H9 (cell line): ENCODE results near the gene MRPS26. TPM values are rescaled to one million over a fixed set of nuclear protein-coding genes. Genes with fewer than 3 reads are reported as not detected.

Experiments used
- DNase-seq: peaks from one replicate; pipeline ENCODE4 v3.0.0-alpha.2; 2017
- H2AFZ ChIP-seq: one replicate; pipeline ENCODE4 v1.6.1; 2013; ENCODE audit warnings: mild to moderate bottlenecking, low read length, control low read depth, moderate library complexity
- H2AK5ac ChIP-seq: 2 replicates; pipeline ENCODE4 v1.6.1; 2013; ENCODE audit warnings: low read length, control low read depth, mixed read lengths; ENCODE audit not compliant: insufficient read length
- H2BK120ac ChIP-seq: one replicate; pipeline ENCODE4 v1.6.1; 2013; ENCODE audit warnings: low read depth, mild to moderate bottlenecking, low read length, control low read depth, inconsistent platforms; ENCODE audit not compliant: poor library complexity, severe bottlenecking
- H2BK12ac ChIP-seq: 2 replicates; pipeline ENCODE4 v1.6.1; 2013; ENCODE audit warnings: low read length, control low read depth, mixed read lengths, low read depth; ENCODE audit not compliant: insufficient read length
- H2BK15ac ChIP-seq: 2 replicates; pipeline ENCODE4 v1.6.1; 2013; ENCODE audit warnings: low read depth, low read length, control low read depth
- H2BK20ac ChIP-seq: one replicate; pipeline ENCODE4 v1.6.1; 2013; ENCODE audit warnings: low read depth, mild to moderate bottlenecking, low read length, control low read depth, inconsistent platforms; ENCODE audit not compliant: poor library complexity, severe bottlenecking
- H2BK5ac ChIP-seq: 2 replicates; pipeline ENCODE4 v1.6.1; 2013; ENCODE audit warnings: low read length, control low read depth, mixed read lengths; ENCODE audit not compliant: insufficient read length
- H3K14ac ChIP-seq: 2 replicates; pipeline ENCODE4 v1.6.1; 2013; ENCODE audit warnings: low read length, control low read depth; ENCODE audit not compliant: insufficient read depth
- H3K18ac ChIP-seq: 2 replicates; pipeline ENCODE4 v1.6.1; 2013; ENCODE audit warnings: low read depth, mild to moderate bottlenecking, mixed read lengths, low read length, control low read depth; ENCODE audit not compliant: insufficient read length
- H3K23ac ChIP-seq: 2 replicates; pipeline ENCODE4 v1.6.1; 2013; ENCODE audit warnings: low read length, control low read depth, mixed read lengths, low read depth; ENCODE audit not compliant: insufficient read length
- H3K23me2 ChIP-seq: 2 replicates; pipeline ENCODE4 v1.6.1; 2013; ENCODE audit warnings: low read depth, mild to moderate bottlenecking, mixed read lengths, low read length, control low read depth; ENCODE audit not compliant: insufficient read length, poor library complexity, severe bottlenecking
- H3K27ac ChIP-seq: 2 replicates; pipeline ENCODE4 v1.5.1; 2013; ENCODE audit warnings: low read length, control low read depth, mixed read lengths, low read depth; ENCODE audit not compliant: insufficient read length
- H3K27me3 ChIP-seq: 2 replicates; pipeline ENCODE4 v1.6.1; 2013; ENCODE audit warnings: low read length, control low read depth, inconsistent platforms; ENCODE audit not compliant: insufficient read depth
- H3K4ac ChIP-seq: 2 replicates; pipeline ENCODE4 v1.6.1; 2013; ENCODE audit warnings: low read depth, mild to moderate bottlenecking, control low read depth, inconsistent platforms, low read length, moderate library complexity
- H3K4me1 ChIP-seq: 2 replicates; pipeline ENCODE4 v1.6.1; 2013; ENCODE audit warnings: low read length, control low read depth, inconsistent platforms; ENCODE audit not compliant: insufficient read depth
- H3K4me2 ChIP-seq: 2 replicates; pipeline ENCODE4 v1.6.1; 2013; ENCODE audit warnings: low read length, control low read depth, mixed read lengths; ENCODE audit not compliant: insufficient read length, insufficient read depth
- H3K56ac ChIP-seq: 2 replicates; pipeline ENCODE4 v1.6.1; 2013; ENCODE audit warnings: low read depth, mild to moderate bottlenecking, mixed read lengths, low read length, control low read depth; ENCODE audit not compliant: insufficient read length
- H3K79me1 ChIP-seq: 2 replicates; pipeline ENCODE4 v1.6.1; 2013; ENCODE audit warnings: low read depth, mild to moderate bottlenecking, moderate library complexity, low read length, control low read depth, inconsistent platforms; ENCODE audit not compliant: insufficient read depth, poor library complexity, severe bottlenecking
- H3K79me2 ChIP-seq: 2 replicates; pipeline ENCODE4 v1.6.1; 2013; ENCODE audit warnings: low read length, control low read depth, inconsistent platforms; ENCODE audit not compliant: insufficient read depth
- H3K9ac ChIP-seq: 2 replicates; pipeline ENCODE4 v1.6.1; 2013; ENCODE audit warnings: low read length, control low read depth, mixed read lengths; ENCODE audit not compliant: insufficient read length; ENCODE audit errors: extremely low read depth
- H3K9me3 ChIP-seq: one replicate; pipeline ENCODE4 v1.6.1; 2013; ENCODE audit warnings: low read depth, low read length, inconsistent platforms; ENCODE audit not compliant: control insufficient read depth
- H3T11ph ChIP-seq: one replicate; pipeline ENCODE4 v1.6.1; 2013; ENCODE audit warnings: mild to moderate bottlenecking, low read length, control low read depth, inconsistent platforms
- H4K20me1 ChIP-seq: one replicate; pipeline ENCODE4 v1.6.1; 2013; ENCODE audit not compliant: control insufficient read depth, insufficient read length, insufficient read depth
- H4K5ac ChIP-seq: 2 replicates; pipeline ENCODE4 v1.6.1; 2013; ENCODE audit warnings: low read depth, mild to moderate bottlenecking, mixed read lengths, low read length, control low read depth; ENCODE audit not compliant: insufficient read length
- H4K8ac ChIP-seq: replicated peaks from 2 replicates; pipeline ENCODE4 v1.6.1; 2013; ENCODE audit warnings: low read length, control low read depth, mixed read lengths, low read depth; ENCODE audit not compliant: insufficient read length
- H4K91ac ChIP-seq: 2 replicates; pipeline ENCODE4 v1.6.1; 2013; ENCODE audit warnings: low read depth, mild to moderate bottlenecking, moderate library complexity, mixed read lengths, low read length, control low read depth; ENCODE audit not compliant: insufficient read length
- H3K27ac Mint-ChIP-seq, 3 experiments: 2 replicates in 2 of 3; 3 replicates in 1 of 3; pipeline ENCODE4 v1.8.0; 2020 to 2021; ENCODE audit warnings: mixed read lengths in 3 of 3, mild to moderate bottlenecking in 1 of 3, moderate library complexity in 1 of 3
- H3K27me3 Mint-ChIP-seq: 2 replicates; pipeline ENCODE4 v1.8.0; 2021; ENCODE audit warnings: low read depth, mild to moderate bottlenecking, moderate library complexity, mixed read lengths
- H3K36me3 Mint-ChIP-seq, 3 experiments: 2 replicates in 2 of 3; 3 replicates in 1 of 3; pipeline ENCODE4 v1.8.0; 2020 to 2021; ENCODE audit warnings: low read depth in 3 of 3, mixed read lengths in 3 of 3; ENCODE audit not compliant: insufficient read depth in 1 of 3
- H3K4me1 Mint-ChIP-seq, 2 experiments: 2 replicates each; pipeline ENCODE4 v1.8.0; 2020; ENCODE audit warnings: mixed read lengths in 2 of 2
- H3K4me3 Mint-ChIP-seq, 2 experiments: 2 replicates in 1 of 2; 3 replicates in 1 of 2; pipeline ENCODE4 v1.8.0; 2020 to 2021; ENCODE audit warnings: mild to moderate bottlenecking in 2 of 2, mixed read lengths in 2 of 2, moderate library complexity in 1 of 2
- H3K9me3 Mint-ChIP-seq, 2 experiments: 2 replicates in 1 of 2; 3 replicates in 1 of 2; pipeline ENCODE4 v1.8.0; 2020; ENCODE audit warnings: mild to moderate bottlenecking in 2 of 2, mixed read lengths in 2 of 2, moderate library complexity in 1 of 2
- whole genome bisulfite sequencing: extraction: QIAGEN DNeasy Blood & Tissue Kit; methylation state at CpG from one replicate; pipeline ENCODE4 v1.1.7; 2013; ENCODE audit warnings: missing lambda C conversion rate, low lambda C conversion rate, mixed read lengths; ENCODE audit not compliant: insufficient read length; ENCODE audit errors: extremely low coverage; 5-methylcytosine and 5-hydroxymethylcytosine counted together
- total RNA-seq: library from RNA; stranded (reverse); gene quantifications from 2 replicates; pipeline ENCODE4 v1.2.1, GENCODE V29; 2021
- TF ChIP-seq, protein P1 (sequence below): fragments of 200-600 bp; sonication (generic); conservative IDR thresholded peaks from 3 replicates; pipeline ENCODE4 v1.8.0; 2021; ENCODE audit warnings: antibody characterized with exemption, mild to moderate bottlenecking

Gene MRPS26
- total RNA-seq, 1 experiment from 2014 or later: 97.6 TPM

DNA sequence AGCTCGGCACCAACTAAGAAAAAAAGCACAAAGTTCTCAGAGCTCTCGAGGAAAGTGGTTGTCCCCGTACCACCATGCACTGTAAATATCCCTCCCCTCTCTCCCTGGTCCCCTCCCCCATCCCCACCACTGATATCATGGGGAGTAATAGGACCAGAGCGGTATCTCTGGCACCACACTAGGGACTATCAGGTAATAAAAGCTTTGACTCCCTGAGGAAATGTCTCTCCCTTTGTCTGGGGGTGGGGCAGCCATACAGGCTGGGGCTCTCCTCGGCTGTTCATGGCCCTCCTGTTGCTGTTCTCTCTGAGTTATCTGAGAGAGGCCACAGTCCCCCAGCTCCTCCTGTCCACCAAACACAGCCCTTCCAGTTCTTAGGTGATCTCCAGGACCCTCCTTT, 7.4 kb upstream of the MRPS26 start:
- Histone ChIP-seq H4K91ac (no peak overlapping the region), H2BK12ac (no peak overlapping the region), H3K9ac (no peak overlapping the region), H2BK20ac (no peak overlapping the region), H3K79me2 (no peaks in the 10 kb centered on the region), H2BK120ac (no peak overlapping the region), H3T11ph (no peak overlapping the region), H3K9me3 (no peaks in the 10 kb centered on the region), H2AK5ac (no peak overlapping the region), H3K27me3 (no peaks in the 10 kb centered on the region), H3K79me1 (no peaks in the 10 kb centered on the region), H4K5ac (no peak overlapping the region), H3K4me2 (no peak overlapping the region), H3K23me2 (no peaks in the 10 kb centered on the region), H3K18ac (no peak overlapping the region), H4K8ac (no peak overlapping the region), H3K4ac (no peak overlapping the region), H4K20me1 (no peaks in the 10 kb centered on the region), H2BK5ac (no peak overlapping the region), H3K4me1 (peaks cover 8% of the 10 kb centered on the region; the same call in 1 of the 2 replicates), H2BK15ac (no peak overlapping the region), H2AFZ (no peak overlapping the region), H3K14ac (no peak overlapping the region), H3K27ac (no peak overlapping the region), H3K23ac (no peak overlapping the region), H3K56ac (no peak overlapping the region)
- H3K36me3 Mint-ChIP-seq: peaks cover 18 to 61% (median 60%) of the 10 kb centered on the region in 3 experiments; a peak in 6 of 7 replicates
- no peak for DNase-seq
- no peaks in the 10 kb centered on the region; the same call in 1 of the 2 replicates for H3K27me3 Mint-ChIP-seq
- TF ChIP-seq, protein P1, sequence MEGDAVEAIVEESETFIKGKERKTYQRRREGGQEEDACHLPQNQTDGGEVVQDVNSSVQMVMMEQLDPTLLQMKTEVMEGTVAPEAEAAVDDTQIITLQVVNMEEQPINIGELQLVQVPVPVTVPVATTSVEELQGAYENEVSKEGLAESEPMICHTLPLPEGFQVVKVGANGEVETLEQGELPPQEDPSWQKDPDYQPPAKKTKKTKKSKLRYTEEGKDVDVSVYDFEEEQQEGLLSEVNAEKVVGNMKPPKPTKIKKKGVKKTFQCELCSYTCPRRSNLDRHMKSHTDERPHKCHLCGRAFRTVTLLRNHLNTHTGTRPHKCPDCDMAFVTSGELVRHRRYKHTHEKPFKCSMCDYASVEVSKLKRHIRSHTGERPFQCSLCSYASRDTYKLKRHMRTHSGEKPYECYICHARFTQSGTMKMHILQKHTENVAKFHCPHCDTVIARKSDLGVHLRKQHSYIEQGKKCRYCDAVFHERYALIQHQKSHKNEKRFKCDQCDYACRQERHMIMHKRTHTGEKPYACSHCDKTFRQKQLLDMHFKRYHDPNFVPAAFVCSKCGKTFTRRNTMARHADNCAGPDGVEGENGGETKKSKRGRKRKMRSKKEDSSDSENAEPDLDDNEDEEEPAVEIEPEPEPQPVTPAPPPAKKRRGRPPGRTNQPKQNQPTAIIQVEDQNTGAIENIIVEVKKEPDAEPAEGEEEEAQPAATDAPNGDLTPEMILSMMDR: no peak
- WGBS: no CpG with 5 or more reads among the region's 5 CpGs
- H3K9me3 Mint-ChIP-seq: no peaks in the 10 kb centered on the region
- H3K4me1 Mint-ChIP-seq: peaks cover 12 to 14% of the 10 kb centered on the region in 2 experiments
- H3K4me3 Mint-ChIP-seq: no peak overlapping the region
- peak overlapping the region in 1 of 3 experiments; percentile 66; a peak in 1 of 7 replicates for H3K27ac Mint-ChIP-seq
